Neural cell (in vitro differentiated cells): ENCODE data around the gene MEGF11.

Source experiments
- CTCF ChIP-seq: fragments of 450-650 bp; IDR thresholded peaks from 2 replicates; pipeline ENCODE4 v1.5.1; 2014; ENCODE audit warnings: antibody characterized with exemption, mild to moderate bottlenecking, moderate library complexity; ENCODE audit not compliant: poor library complexity, severe bottlenecking
- EZH2 ChIP-seq: fragments of 200-600, 300-800 bp; shearing (Covaris generic), sonication (generic); IDR thresholded peaks from 2 replicates; pipeline ENCODE4 v1.6.1; 2014; ENCODE audit warnings: antibody characterized with exemption, low read length, borderline replicate concordance, mild to moderate bottlenecking; ENCODE audit not compliant: insufficient read depth, poor library complexity, severe bottlenecking
- POLR2AphosphoS5 ChIP-seq: IDR thresholded peaks from 2 replicates; pipeline ENCODE4 v1.6.1; 2012
- TAF1 ChIP-seq: IDR thresholded peaks from 2 replicates; pipeline ENCODE4 v1.6.1; 2012; ENCODE audit warnings: low read depth

GRCh38 chr15:66126456-66126855 lies 127.1 kb downstream of the MEGF11 start:
- TF ChIP-seq CTCF (no peak), POLR2AphosphoS5 (no peak), TAF1 (no peak), EZH2 (no peak)
